SJCRH30 (cell line): Measurements from ENCODE around the gene FOXO1. TPM values are rescaled to one million over a fixed set of nuclear protein-coding genes. Genes with fewer than 3 reads are reported as not detected.

Experiments used
- DNase-seq, 2 experiments: peaks; one replicate each; pipeline ENCODE4 v3.0.0-alpha.2; 2015 to 2020
- H3K27ac ChIP-seq: fragments of 250-450 bp; sonication (Bioruptor Pico); 2 replicates; pipeline ENCODE4 v1.5.1; 2020; ENCODE audit warnings: mild to moderate bottlenecking, moderate library complexity
- H3K27me3 ChIP-seq: fragments of 250-450 bp; sonication (Bioruptor Pico); 2 replicates; pipeline ENCODE4 v1.5.1; 2020; ENCODE audit warnings: mild to moderate bottlenecking, moderate library complexity
- H3K36me3 ChIP-seq: fragments of 250-450 bp; sonication (Bioruptor Pico); 2 replicates; pipeline ENCODE4 v1.5.1; 2020; ENCODE audit warnings: mild to moderate bottlenecking, moderate library complexity
- H3K4me1 ChIP-seq: fragments of 250-450 bp; sonication (Bioruptor Pico); 2 replicates; pipeline ENCODE4 v1.5.1; 2020; ENCODE audit warnings: mild to moderate bottlenecking, moderate library complexity
- H3K4me3 ChIP-seq: fragments of 250-450 bp; sonication (Bioruptor Pico); 2 replicates; pipeline ENCODE4 v1.5.1; 2020; ENCODE audit warnings: mild to moderate bottlenecking, moderate library complexity
- H3K9me3 ChIP-seq: fragments of 250-450 bp; sonication (Bioruptor Pico); replicated peaks from 2 replicates; pipeline ENCODE4 v1.5.1; 2020; ENCODE audit warnings: mild to moderate bottlenecking, moderate library complexity
- total RNA-seq: library from RNA; depleted of rRNA; stranded (reverse); fragments of >200 nt; shearing (Covaris generic); gene quantifications from 2 replicates; pipeline ENCODE4 v1.2.3, GENCODE V29; 2014

FOXO1 gene
- total RNA-seq, 1 experiment from 2014 or later, result 53.7 TPM

- Histone ChIP-seq H3K27ac (no peak overlapping the region), H3K36me3 (no peaks in the 10 kb centered on the region), H3K4me1 (peaks cover 10% of the 10 kb centered on the region), H3K27me3 (no peaks in the 10 kb centered on the region), H3K4me3 (no peak overlapping the region), H3K9me3 (peaks cover 16% of the 10 kb centered on the region)
- DNase-seq, result no peak
These were observed 135.5 kb downstream of the FOXO1 start for GRCh38 chr13:40530961-40531360.

GRCh38 chr13:40528881-40529280 is 137.6 kb downstream of the FOXO1 start:
- Histone ChIP-seq H3K9me3 (peaks cover 16% of the 10 kb centered on the region), H3K36me3 (no peaks in the 10 kb centered on the region), H3K4me1 (peaks cover 10% of the 10 kb centered on the region), H3K4me3 (no peak overlapping the region), H3K27me3 (no peaks in the 10 kb centered on the region), H3K27ac (no peak overlapping the region)
- peak in 1 of 2 experiments; percentile 69 for DNase-seq

- Histone ChIP-seq H3K27me3 (no peaks in the 10 kb centered on the region), H3K9me3 (peaks cover 16% of the 10 kb centered on the region), H3K36me3 (no peaks in the 10 kb centered on the region), H3K4me1 (peaks cover 10% of the 10 kb centered on the region), H3K4me3 (no peak overlapping the region), H3K27ac (no peak overlapping the region)
- DNase-seq, result no peak
These were observed 138.5 kb downstream of the FOXO1 start for GRCh38 chr13:40527914-40528313.

GRCh38 chr13:40522282-40522681 is 144.2 kb downstream of the FOXO1 start:
- Histone ChIP-seq H3K9me3 (no peaks in the 10 kb centered on the region), H3K4me1 (peaks cover 18% of the 10 kb centered on the region), H3K27ac (no peak overlapping the region), H3K4me3 (no peak overlapping the region), H3K27me3 (no peaks in the 10 kb centered on the region), H3K36me3 (no peaks in the 10 kb centered on the region)
- no peak for DNase-seq

GRCh38 chr13:40520916-40521315 is 145.5 kb downstream of the FOXO1 start:
- Histone ChIP-seq H3K27me3 (no peaks in the 10 kb centered on the region), H3K4me3 (no peak overlapping the region), H3K36me3 (no peaks in the 10 kb centered on the region), H3K27ac (no peak overlapping the region), H3K9me3 (peaks cover 5% of the 10 kb centered on the region; the same call in 1 of the 2 replicates), H3K4me1 (peaks cover 20% of the 10 kb centered on the region)
- no peak for DNase-seq

- Histone ChIP-seq H3K4me1 (peaks cover 20% of the 10 kb centered on the region), H3K36me3 (no peaks in the 10 kb centered on the region), H3K9me3 (peaks cover 5% of the 10 kb centered on the region; the same call in 1 of the 2 replicates), H3K27me3 (no peaks in the 10 kb centered on the region), H3K27ac (no peak overlapping the region), H3K4me3 (no peak overlapping the region)
- no peak for DNase-seq
These were observed 146.8 kb downstream of the FOXO1 start for GRCh38 chr13:40519637-40520036.

- Histone ChIP-seq H3K27ac (no peak overlapping the region), H3K4me1 (peaks cover 20% of the 10 kb centered on the region), H3K4me3 (no peak overlapping the region), H3K36me3 (no peaks in the 10 kb centered on the region), H3K9me3 (peaks cover 5% of the 10 kb centered on the region; the same call in 1 of the 2 replicates), H3K27me3 (no peaks in the 10 kb centered on the region)
- peak; percentile 61 to 74 for DNase-seq
These were observed 148.0 kb downstream of the FOXO1 start for GRCh38 chr13:40518481-40518882.

GRCh38 chr13:40517486-40518480 is 148.7 kb downstream of the FOXO1 start:
- no peak overlapping the region for H3K27ac ChIP-seq
- DNase-seq, result peak in 1 of 2 experiments; percentile 62
- H3K9me3 ChIP-seq, result peaks cover 5% of the 10 kb centered on the region; the same call in 1 of the 2 replicates
- H3K4me3 ChIP-seq, result no peak overlapping the region
- peaks cover 20% of the 10 kb centered on the region for H3K4me1 ChIP-seq
- no peaks in the 10 kb centered on the region for H3K27me3 ChIP-seq
- H3K36me3 ChIP-seq, result no peaks in the 10 kb centered on the region

- Histone ChIP-seq H3K36me3 (no peaks in the 10 kb centered on the region), H3K4me1 (peaks cover 20% of the 10 kb centered on the region), H3K4me3 (no peak overlapping the region), H3K27me3 (no peaks in the 10 kb centered on the region), H3K9me3 (peaks cover 5% of the 10 kb centered on the region; the same call in 1 of the 2 replicates), H3K27ac (no peak overlapping the region)
- no peak for DNase-seq
These were observed 150.7 kb downstream of the FOXO1 start for GRCh38 chr13:40515702-40516101.

GRCh38 chr13:40514802-40515201 is 151.6 kb downstream of the FOXO1 start:
- peaks cover 5% of the 10 kb centered on the region; the same call in 1 of the 2 replicates for H3K9me3 ChIP-seq
- H3K4me1 ChIP-seq, result peaks cover 20% of the 10 kb centered on the region
- H3K4me3 ChIP-seq, result no peak overlapping the region
- no peaks in the 10 kb centered on the region for H3K27me3 ChIP-seq
- no peak for DNase-seq
- H3K36me3 ChIP-seq, result no peaks in the 10 kb centered on the region
- H3K27ac ChIP-seq, result no peak overlapping the region

GRCh38 chr13:40509876-40510275 is 156.6 kb downstream of the FOXO1 start:
- no peaks in the 10 kb centered on the region; the same call in 1 of the 2 replicates for H3K9me3 ChIP-seq
- no peak for DNase-seq

GRCh38 chr13:40508767-40509342 is 157.6 kb downstream of the FOXO1 start:
- Histone ChIP-seq H3K27ac (no peak overlapping the region), H3K4me3 (no peak overlapping the region), H3K4me1 (peaks cover 4% of the 10 kb centered on the region; the same call in 1 of the 2 replicates), H3K9me3 (no peaks in the 10 kb centered on the region; the same call in 1 of the 2 replicates), H3K27me3 (no peaks in the 10 kb centered on the region), H3K36me3 (no peaks in the 10 kb centered on the region)
- DNase-seq, result peak in 1 of 2 experiments; percentile 47

More at GRCh38 chr13:40509876-40510275, 156.6 kb downstream of the FOXO1 start:
- Histone ChIP-seq H3K4me3 (no peak overlapping the region), H3K27ac (no peak overlapping the region), H3K36me3 (no peaks in the 10 kb centered on the region), H3K27me3 (no peaks in the 10 kb centered on the region), H3K4me1 (peaks cover 4% of the 10 kb centered on the region; the same call in 1 of the 2 replicates)

GRCh38 chr13:40508127-40508526 is 158.3 kb downstream of the FOXO1 start:
- H3K27ac ChIP-seq, result no peak overlapping the region
- H3K27me3 ChIP-seq, result no peaks in the 10 kb centered on the region
- H3K4me1 ChIP-seq, result peaks cover 4% of the 10 kb centered on the region; the same call in 1 of the 2 replicates
- no peaks in the 10 kb centered on the region; the same call in 1 of the 2 replicates for H3K9me3 ChIP-seq
- no peaks in the 10 kb centered on the region for H3K36me3 ChIP-seq
- DNase-seq, result no peak
- no peak overlapping the region for H3K4me3 ChIP-seq

- Histone ChIP-seq H3K4me1 (peaks cover 4% of the 10 kb centered on the region; the same call in 1 of the 2 replicates), H3K27ac (no peak overlapping the region), H3K9me3 (no peaks in the 10 kb centered on the region; the same call in 1 of the 2 replicates), H3K36me3 (no peaks in the 10 kb centered on the region), H3K4me3 (no peak overlapping the region), H3K27me3 (no peaks in the 10 kb centered on the region)
- DNase-seq, result no peak
These were observed 159.6 kb downstream of the FOXO1 start for GRCh38 chr13:40506592-40507446.
